ENCODE results near the gene CALHM1.
"Not testable (repeated sequence)": the region's sequence is repeated elsewhere in the genome, so short reads cannot be mapped to it uniquely, and the experiment has no call there.

The CALHM1 gene, protein sequence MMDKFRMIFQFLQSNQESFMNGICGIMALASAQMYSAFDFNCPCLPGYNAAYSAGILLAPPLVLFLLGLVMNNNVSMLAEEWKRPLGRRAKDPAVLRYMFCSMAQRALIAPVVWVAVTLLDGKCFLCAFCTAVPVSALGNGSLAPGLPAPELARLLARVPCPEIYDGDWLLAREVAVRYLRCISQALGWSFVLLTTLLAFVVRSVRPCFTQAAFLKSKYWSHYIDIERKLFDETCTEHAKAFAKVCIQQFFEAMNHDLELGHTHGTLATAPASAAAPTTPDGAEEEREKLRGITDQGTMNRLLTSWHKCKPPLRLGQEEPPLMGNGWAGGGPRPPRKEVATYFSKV

DNA sequence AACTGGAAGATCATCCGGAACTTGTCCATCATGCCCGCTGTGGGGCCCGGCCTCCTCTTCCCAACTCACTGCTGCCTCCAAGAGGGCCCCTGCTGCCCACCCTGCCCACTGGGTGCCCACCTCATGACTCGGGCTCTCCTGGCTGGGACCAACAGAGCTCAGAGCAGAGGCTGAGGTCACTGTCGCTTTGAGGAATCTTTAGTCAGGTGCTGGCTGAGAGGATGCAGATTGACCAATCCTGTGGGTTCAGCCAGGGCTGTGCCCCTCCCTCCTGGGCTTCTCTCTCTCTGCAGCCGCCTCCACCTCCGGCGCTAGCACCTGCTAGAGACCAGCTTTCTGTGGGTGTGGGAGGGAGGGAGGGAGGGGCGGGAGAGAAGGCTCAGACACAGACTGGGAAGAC lies at the start of gene CALHM1:
Gene CALHM1 (minus strand): TSS at position 181 of the 400 bp plus-strand sequence. CDS start 149 bp downstream, at position 32.
- no peak for DNase-seq (ENCODE audit: low read depth in 1 of 2, low spot score in 1 of 2)

DNA sequence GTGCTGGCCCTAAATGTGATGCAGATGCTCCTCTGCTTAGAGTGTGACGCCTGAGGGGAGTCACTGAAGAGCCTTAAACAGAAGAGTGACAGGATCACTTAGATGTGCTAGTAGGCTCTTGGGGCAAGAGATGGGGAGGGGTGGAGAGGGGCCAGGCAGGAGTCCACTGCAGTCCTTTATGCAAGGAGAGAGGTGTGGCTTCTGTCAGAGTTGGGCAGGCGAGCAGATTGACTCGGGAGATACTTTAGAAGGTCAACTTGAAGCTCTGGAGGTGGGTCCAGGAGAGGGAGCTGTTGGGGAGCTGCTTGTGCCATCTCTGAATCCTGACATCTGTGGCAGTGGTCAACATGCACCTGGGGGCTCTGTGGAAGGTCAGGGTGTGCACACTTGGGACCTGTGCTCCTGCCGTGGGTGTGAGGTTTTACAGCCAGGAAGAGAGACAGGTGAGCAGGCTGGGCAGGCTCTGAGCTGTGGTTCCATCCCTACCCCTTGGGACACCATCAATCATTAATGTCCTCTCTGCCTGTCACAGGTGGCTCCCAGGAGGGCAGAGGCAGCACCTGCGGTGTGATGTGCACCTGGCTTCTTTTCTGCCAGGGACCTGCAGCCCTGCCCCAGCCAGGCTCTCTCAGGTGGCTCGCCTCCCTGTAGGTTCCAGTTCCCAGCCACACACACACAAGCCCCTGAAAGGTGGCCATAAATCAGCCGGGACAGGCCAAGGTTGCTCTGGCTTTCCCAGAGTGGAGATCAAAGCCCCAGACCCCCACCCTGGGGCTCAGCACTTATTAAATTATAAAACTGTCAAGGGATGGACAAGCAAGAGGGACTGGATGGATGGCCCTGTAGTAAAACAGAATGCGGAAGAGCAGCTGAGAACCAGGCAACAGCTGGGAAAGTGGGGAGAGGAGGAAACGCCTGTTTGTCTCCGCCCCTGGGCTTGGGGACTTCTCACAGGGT lies 48.8 kb upstream of the CALHM1 start:
- no peak for DNase-seq (ENCODE audit: low read depth in 1 of 2, low spot score in 1 of 2)

DNA sequence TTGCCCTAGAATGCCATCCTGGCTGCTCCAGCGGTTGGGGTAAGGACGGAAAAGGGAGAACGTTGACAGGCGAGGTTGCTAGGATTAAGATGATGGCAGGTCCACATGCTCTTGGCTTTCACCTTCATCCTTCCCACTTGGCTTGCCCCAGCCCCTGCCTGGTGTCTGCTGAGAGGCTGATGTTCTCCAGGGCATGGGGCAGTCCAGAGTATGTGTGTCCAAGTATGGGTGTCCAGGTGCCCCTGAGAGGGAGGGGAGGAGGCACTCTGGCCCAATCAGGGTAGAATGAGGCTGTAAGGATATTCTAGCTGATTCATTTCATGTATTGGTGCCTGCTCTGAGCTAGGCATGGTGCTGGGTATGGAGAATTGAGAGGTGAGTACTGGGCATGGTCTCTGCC lies 47.4 kb upstream of the CALHM1 start:
- DNase-seq (ENCODE audit: low read depth in 1 of 2, low spot score in 1 of 2), result no peak

DNA sequence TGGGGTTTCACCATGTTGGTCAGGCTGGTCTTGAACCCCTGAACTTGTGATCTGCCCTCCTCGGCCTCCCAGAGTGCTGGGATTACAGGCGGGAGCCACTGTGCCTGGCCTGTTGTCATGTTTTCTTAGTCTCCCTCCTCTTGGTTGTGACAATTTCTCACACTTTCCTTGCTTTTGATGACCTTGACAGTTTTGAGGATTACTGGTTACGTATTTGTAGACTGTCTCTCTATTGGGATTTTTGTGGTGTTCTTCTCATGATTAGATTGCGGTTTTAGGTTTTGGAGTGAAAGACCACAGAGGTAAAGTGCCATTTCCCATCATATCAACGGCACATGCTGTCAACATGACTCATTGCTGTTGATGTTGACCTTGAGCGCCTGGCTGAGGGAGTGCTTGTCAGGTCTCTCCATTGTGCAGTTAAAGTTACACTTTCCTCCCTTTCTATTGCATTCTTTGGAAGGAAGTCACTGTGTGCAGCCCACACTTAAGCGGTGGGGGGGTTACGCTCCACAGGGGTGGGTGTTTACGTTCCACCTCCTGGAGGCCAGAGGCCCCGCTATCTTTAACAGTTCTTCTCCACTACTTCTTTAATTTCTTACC lies 45.6 kb upstream of the CALHM1 start:
- DNase-seq (ENCODE audit: low read depth in 1 of 2, low spot score in 1 of 2), result no peak

DNA sequence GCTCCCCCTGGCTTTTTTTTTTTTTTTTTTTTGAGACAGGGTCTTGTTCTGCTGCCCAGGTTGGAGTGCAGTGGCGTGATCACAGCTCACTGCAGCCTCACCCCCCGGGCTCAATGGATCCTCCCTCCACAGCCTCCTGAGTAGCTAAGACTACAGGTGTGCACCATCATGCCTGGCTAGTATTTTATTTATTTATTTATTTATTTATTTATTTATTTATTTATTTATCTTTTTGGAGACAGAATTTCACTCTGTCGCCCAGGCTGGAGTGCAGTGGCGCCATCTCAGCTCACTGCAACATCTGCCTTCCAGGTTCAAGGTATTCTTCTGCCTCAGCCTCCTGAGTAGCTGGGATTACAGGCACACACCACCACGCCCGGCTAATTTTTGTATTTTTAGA lies 45.1 kb upstream of the CALHM1 start:
- DNase-seq (ENCODE audit: low read depth in 1 of 2, low spot score in 1 of 2), result not testable (repeated sequence)

DNA sequence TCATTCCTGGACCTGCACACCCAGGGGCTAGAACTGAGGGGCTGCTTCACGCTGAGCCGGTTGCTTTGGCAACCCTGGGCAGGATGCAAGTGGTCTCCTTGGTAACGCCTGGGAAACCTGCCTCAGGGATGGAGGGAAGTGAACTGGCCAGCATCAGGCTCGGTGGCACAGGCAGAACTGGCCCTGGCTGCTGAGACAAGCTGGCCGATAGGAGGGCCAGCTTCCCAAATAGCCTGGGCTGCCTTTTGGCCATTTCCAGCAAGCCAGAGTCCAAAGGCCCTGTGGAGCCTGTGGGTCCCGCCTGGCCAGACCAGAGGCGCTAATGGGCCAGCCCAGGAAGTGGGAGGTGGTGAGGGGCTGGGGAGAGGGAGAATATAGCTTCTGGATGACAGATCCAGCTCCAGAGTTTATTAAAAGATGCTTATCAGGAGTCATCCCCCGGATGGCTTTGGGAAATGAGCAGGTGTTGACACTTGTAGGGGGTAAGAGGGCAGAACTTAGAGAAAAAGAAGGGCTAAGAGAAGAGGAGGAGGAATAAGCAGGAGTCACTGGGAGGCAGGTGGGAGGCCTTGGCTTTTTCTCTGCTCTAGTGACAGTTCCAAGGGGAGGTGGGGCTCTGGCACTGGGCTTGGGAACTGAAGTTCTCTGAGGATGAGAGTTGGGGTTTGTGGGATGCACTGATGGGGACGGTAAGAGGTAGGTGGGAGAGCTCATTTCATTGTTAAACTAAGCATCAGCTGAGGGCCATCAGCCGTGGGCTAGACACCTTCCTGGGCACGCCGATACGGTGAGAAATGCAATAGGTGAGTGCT lies 44.4 kb upstream of the CALHM1 start:
- no peak for DNase-seq (ENCODE audit: low read depth in 1 of 2, low spot score in 1 of 2)

DNA sequence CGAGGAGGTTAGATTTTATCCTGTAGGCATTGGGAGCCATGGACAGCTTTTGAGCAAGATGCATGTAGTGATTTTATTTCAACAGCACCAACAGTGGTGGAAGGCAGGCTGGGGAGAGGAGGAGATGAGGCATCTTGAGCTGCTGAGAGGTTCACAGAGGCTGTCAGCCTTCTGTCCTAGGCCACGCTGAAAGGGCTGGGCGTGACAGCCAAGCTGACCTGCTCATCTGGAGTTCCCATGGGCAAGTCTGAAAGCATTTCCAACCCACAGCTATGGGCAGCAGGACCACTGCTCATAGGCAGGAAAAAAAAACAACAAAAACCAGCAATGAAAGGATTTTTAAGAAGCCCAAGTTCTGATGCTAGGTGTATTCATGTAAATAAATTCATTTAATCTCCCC lies 42.5 kb upstream of the CALHM1 start:
- DNase-seq (ENCODE audit: low read depth in 1 of 2, low spot score in 1 of 2), result no peak

DNA sequence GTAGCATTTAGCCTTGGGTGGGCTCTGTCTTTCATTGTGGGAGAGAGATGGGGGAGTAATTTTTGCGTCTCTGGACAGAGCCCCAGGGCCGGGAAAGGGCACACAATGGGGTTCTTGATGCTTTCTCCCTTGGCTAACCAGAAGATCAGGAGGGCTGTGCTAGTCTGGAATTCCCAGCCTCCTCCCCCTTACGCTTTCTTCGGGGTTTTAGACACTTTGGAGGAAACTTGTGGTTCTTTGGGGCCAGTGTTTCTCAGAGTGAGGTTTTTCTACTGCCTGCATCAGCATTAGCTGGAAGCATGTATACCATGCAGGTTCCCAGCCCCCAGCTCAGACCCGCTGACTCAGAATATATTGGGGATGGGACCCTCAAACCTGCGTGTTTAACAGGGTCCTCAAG lies 41.8 kb upstream of the CALHM1 start:
- no peak for DNase-seq (ENCODE audit: low read depth in 1 of 2, low spot score in 1 of 2)

DNA sequence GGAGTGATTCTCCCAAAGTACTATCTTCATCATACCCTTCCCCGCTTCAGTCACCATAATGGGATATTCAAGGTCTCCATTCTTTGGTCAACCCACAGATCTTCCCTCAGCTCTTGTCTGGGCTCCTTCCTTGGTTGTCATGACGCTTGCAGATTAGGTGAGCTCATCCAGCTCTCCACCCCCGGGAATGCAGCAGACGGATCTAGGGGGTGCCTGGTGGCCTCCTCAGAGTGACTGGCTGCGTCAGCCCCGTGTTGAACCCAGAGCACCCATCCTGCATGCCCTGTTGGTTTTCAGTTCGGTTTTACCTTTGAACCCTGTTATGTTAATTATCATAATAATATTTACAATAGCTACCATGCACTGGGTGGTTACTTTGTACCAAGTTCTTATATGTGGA lies 41.2 kb upstream of the CALHM1 start:
- no peak for DNase-seq (ENCODE audit: low read depth in 1 of 2, low spot score in 1 of 2)

DNA sequence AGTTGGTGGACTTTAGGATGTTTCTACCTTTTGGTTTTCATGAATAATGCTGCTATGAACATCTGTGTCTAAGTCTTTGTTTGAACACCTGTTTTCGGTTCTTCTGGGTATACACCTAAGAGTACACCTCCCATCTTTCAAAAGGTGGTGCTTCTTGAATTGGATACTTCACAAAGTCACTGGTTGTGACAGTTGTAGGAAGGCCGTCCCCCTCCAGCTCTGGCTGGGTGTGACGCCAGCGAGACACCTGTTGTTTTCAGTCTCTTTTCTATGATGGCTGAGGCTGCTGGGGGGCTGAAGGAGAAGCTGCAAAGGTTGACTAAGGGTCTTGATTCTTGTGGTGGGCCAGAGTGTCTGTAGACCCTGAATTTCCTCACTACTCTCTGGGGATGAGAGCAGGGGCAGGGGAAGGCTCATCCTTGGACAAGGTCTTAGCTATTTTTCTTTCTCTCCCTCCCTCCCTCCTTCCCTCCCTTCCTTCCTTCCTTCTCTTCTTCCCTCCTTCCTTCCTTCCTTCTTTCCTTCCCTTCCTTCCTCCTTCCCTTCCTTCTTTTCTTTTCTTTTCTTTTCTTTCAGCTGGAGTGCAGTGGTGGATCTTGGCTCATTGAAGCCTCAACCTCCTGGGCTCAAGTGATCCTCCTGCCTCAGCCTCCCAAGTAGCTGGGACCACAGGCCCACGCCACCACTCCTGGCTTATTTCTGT lies 40.4 kb upstream of the CALHM1 start:
- DNase-seq (ENCODE audit: low read depth in 1 of 2, low spot score in 1 of 2), result no peak

DNA sequence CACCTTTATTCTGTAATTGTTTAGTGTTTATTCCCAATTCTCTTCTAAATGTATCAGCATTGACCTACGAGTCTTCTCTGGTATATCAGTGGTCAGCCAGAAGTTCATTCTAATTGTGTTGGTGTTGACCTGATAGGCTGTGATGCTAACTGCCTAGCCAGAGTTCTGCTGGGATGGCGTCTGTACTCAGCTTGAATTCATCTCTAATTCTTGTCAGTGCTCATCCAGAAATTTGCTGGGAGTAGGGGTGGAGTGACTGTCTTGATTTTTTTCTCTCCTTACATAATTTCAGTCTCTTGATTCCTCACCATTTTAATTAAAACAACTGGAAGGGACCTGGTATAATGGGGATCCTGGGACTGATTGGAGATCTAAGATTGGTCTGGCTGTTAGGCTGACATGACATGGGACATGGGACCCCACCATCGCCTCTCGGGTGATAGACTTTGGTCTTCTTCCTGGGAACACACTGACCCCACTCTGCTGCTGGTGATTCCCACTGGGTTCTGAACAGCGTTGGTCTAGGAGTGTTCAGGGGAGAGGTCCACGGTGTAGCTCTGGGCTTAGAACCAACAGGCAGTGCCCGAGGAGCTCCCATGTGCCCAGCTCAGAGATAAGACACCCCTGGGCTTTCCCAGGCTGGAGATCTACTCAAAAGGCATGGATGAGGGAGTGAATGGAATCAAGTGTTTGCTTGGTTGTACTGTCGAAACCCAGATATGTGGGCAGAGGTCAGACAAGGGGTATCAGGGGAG lies 38.6 kb upstream of the CALHM1 start:
- no peak for DNase-seq (ENCODE audit: low read depth in 1 of 2, low spot score in 1 of 2)

DNA sequence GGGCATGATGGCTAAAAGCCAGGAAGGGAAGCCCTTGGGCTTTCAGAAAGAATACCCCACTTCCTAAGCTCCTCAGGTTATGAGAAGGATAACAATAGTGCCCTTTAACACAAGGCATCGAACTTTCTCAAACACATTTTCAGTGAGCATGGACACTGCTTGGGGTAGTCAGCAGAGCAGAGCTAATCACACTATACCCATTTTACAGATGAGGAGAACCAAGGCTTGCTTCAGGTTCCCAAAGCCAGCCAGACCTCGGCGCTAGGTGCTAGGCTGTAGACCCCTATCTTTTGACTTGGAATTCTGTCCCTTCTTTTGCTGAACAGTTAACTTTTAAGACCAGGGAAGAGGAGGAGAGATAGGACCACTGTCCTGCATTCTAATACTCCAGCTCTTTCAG lies 36.6 kb upstream of the CALHM1 start:
- DNase-seq (ENCODE audit: low read depth in 1 of 2, low spot score in 1 of 2), result no peak

DNA sequence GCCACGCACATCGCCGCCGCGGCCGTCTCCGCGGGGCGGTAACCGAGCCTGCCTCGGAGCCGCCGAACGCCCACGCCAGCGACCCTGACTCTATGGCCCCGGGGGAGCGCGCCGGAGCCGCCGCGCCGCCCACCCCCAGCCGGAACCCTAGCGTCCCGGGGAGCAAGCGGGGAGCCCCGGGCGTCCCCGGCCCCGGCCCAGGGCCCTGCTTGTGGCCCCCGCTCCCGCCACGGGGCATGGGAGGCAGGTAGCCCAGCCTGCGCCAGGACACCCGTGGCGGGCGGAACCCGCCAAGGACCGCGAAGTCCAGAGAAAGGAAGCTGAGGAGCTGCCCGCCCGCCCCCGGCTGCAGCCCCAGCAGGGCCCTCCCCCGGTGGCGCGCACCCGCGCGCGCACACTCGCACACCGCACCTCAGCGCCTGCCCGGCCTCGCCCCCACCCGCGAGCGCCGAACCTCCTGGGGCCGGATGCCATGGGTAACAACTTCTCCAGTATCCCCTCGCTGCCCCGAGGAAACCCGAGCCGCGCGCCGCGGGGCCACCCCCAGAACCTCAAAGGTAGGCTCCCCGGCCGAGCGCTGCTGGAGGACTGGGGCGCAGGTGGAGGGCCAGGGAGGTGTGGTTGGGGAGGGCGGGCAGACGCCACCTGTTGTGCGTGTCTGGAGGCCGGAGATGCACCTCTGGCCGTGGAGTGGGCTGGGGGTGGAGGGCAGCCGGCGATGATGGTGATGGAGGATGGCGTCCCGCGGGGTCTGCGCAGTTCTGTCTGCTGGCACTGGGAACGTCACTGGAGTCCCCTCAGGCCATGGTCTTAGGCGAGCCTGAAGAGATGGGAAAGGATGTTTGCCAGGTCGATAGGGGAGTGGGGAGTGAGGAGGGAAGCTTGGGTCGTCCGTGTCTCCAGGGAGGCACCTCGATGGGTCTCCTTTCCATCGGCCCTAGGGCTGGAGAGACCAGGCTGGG lies 35.5 kb upstream of the CALHM1 start:
- DNase-seq (ENCODE audit: low read depth in 1 of 2, low spot score in 1 of 2), result peak in 1 of 2 donors; percentile 14

DNA sequence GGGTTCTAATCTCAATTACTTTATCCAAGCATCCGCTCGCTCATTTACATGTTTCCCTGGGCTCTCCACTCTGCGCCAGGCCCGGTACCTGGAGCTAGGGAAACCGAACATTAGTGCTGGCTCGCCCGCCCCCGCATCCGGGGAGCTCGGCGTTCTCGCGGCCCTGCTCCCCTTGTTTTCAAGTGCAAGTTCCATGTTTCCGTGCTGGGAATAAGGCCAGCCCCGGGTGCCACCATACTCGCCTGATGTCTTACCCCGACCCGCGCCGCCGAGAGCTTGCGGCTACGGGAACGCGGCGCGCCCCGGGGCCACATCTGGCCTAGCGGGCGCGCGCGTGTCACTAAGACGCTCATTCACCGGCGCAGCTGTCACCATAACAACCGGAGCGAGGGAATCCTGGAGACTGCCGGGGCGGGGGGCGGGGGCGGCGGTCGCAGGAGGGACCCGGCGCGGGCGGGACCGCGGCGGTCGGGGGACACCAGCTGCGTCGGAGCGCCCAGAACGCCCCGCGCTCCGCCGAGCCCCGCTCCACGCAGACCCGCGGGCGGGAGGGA lies 34.7 kb upstream of the CALHM1 start, which contains the start of gene NEURL1:
Gene NEURL1 (plus strand): TSS at position 344 of the 554 bp plus-strand sequence. CDS start 683 bp downstream, outside the sequence.
- no peak for DNase-seq (ENCODE audit: low read depth in 1 of 2, low spot score in 1 of 2)

DNA sequence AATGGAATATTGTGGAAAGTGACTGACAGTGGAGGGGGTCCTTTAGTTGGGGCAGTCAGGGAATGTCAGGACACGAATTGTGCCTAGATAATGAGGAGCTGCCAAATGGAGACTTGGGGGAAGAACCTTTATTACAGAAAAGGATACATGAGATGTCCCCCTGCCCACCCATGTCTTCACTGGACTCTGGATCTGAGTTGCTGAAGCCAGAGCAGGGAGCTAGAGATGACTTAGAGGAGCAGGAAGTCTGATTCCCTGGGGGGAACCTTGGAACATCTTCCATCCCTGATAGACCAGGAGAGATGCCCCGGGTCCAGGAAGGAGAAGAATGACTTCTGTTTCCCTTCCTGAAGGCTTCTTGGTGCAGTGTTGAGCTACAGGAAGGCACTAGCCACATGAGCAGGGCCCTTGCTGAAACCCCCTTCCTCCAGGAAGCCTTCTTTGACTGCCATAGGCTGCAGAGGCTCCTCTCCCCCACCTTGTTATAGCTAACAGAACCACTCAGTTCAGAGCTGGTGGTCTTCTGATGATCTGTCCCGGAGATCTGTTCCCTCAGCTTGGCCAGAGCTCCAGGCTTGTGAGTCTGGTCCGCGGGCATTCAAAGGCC lies 34.1 kb upstream of the CALHM1 start:
- no peak for DNase-seq (ENCODE audit: low read depth in 1 of 2, low spot score in 1 of 2)

DNA sequence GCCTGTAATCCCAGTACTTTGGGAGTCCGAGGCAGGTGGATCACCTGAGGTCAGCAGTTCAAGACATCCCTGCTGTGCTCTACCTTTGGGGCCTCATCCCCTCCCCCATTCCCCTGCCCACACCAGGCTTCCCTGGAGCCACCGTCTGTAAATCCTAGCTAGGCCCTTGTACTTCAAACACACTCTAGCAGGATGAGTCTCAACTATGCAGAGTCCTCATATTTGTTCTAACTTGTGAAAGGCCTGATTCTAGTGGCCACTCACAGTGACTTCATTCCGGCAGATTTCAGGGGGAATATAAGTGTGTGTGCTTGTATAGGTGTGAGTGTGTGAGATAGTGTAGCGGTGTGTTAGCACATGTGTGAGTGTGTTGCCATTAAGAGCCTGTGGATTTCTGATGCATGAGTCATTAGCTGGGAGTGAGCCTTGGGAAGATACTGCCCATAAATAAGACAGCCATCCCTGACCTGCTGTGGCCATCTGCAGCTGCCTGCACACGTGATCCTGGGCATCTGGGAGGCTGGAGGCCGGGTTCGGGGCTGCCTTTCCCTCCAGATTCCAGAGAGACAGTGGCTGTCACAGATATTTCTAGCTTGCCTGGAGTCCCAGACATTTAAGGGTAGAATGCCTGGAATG lies 33.1 kb upstream of the CALHM1 start:
- DNase-seq (ENCODE audit: low read depth in 1 of 2, low spot score in 1 of 2), result no peak

DNA sequence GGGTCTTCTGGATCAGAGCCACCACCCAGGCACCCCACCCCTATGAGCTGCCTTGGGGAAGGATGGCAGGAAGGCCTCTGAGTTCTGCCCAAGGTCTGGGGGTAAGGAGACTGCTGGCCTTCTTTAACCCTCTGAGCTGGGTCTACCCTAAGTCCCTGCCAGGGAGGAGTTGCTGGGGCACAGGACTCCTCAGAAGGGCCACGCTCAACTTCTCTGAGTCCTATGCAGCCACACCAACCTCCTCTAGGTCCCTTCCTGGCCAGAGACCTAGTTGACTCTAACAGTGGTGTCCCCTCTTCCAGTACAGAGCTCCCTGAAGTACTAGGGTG lies 32.2 kb upstream of the CALHM1 start:
- no peak for DNase-seq (ENCODE audit: low read depth in 1 of 2, low spot score in 1 of 2)

All from stimulated activated CD4-positive, alpha-beta T cell treated with anti-CD3 and anti-CD28 coated beads, Interleukin-15, amount 100 ng/mL, for 1 hour (primary cell).